Activated CD8-positive, alpha-beta T cell treated with anti-CD3 and anti-CD28 coated beads for 36 hours (primary cell): ENCODE results near the gene TFAP2B. TPM values are rescaled to one million over a fixed set of nuclear protein-coding genes. Genes with fewer than 3 reads are reported as not detected.
A peak's percentile ranks its signal among the peaks of the same experiment; 100 is the strongest.

ENCODE experiments used
- ATAC-seq: fragments of 200-7000 bp; cut with Tn5 transposase; one replicate; pipeline ENCODE4 v1.10.0; 2021; ENCODE audit warnings: mild to moderate bottlenecking, moderate library complexity
- CTCF ChIA-PET: fragments of 350-600 bp; sonication (Branson Sonifier 250); formaldehyde crosslinking; loops from one replicate; lab custom pipeline; 2021; ENCODE audit warnings: antibody characterized with exemption; lab: Charles Lee
- POLR2A ChIA-PET: fragments of 350-600 bp; sonication (Branson Sonifier 250); formaldehyde crosslinking; loops from one replicate; lab custom pipeline; 2021; ENCODE audit warnings: antibody characterized with exemption; lab: Charles Lee
- DNase-seq: peaks from one replicate; pipeline ENCODE4 v3.0.0-alpha.2; 2020
- H3K27ac Mint-ChIP-seq: one replicate; pipeline ENCODE4 v1.8.0; 2021; ENCODE audit warnings: mild to moderate bottlenecking, mixed read lengths
- H3K27me3 Mint-ChIP-seq: one replicate; pipeline ENCODE4 v1.8.0; 2021; ENCODE audit warnings: mixed read lengths
- H3K36me3 Mint-ChIP-seq: one replicate; pipeline ENCODE4 v1.8.0; 2021; ENCODE audit warnings: low read depth, mixed read lengths
- H3K4me1 Mint-ChIP-seq: one replicate; pipeline ENCODE4 v1.8.0; 2021; ENCODE audit warnings: low read depth, mixed read lengths
- H3K4me3 Mint-ChIP-seq: one replicate; pipeline ENCODE4 v1.8.0; 2021; ENCODE audit warnings: mild to moderate bottlenecking, moderate library complexity, mixed read lengths
- H3K9me3 Mint-ChIP-seq: one replicate; pipeline ENCODE4 v1.8.0; 2021; ENCODE audit warnings: mixed read lengths
- intact Hi-C: fragments of 100-400 bp; cut with micrococcal nuclease; formaldehyde crosslinking; loops from one replicate; pipeline ENCODE4 v1.10.0; 2022
- total RNA-seq, 2 experiments: library from RNA; stranded (reverse); gene quantifications; one replicate each; pipeline ENCODE4 v1.2.3, GENCODE V29; 2021
- TF ChIP-seq, protein P1 (sequence below): fragments of 200-600 bp; IDR thresholded peaks from one replicate; pipeline ENCODE4 v1.8.0; 2022; ENCODE audit warnings: antibody characterized with exemption, mild to moderate bottlenecking

TFAP2B gene
- total RNA-seq, 2 experiments from 2014 or later, result not detected

DNA sequence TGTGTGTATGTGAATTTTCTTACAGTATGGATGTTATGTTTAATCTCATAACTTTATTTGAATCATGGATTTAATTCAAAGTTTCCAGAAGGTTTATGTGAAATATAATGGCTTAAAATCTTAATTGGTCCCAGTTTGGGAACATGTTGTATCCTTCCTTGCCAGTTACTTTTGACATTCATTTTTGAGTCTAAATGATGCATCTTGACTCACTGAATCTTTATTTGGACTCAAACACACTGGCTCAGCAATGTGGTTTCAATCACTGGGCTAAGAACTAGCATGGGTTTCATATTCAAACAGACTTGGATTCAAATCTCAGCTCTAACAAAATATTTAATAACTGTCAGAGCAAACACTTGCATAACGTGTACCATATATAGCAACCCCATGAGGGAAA lies 25.9 kb upstream of the TFAP2B start:
- no peak overlapping the region for H3K27ac Mint-ChIP-seq

DNA sequence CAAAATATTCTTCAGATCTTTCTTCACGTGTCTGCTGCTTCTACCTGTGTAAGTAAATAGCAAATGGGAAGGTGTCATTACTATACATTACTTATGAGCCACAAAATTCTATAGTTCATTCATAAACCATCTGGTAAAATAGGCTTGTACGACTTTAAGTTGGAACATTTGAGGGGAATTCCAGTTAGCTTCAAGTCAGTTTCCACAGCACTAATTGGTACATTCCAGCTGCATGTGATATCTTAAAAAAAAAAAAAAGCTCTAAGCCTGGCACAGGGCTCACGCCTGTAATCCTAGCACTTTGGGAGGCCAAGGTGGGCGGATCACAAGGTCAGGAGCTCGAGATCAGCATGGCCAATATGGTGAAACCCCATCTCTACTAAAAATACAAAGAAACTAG lies 23.1 kb upstream of the TFAP2B start:
- Mint-ChIP-seq H3K27me3 (no peaks in the 10 kb centered on the region), H3K4me3 (no peak overlapping the region), H3K9me3 (no peaks in the 10 kb centered on the region), H3K27ac (no peak overlapping the region), H3K36me3 (no peaks in the 10 kb centered on the region), H3K4me1 (peaks cover 2% of the 10 kb centered on the region)
- intact Hi-C loops, result no loop called here
- DNase-seq (no peak), ATAC-seq (no peak)
- CTCF ChIA-PET, result no interaction called here
- POLR2A ChIA-PET, result no interaction called here
- TF ChIP-seq, protein P1, sequence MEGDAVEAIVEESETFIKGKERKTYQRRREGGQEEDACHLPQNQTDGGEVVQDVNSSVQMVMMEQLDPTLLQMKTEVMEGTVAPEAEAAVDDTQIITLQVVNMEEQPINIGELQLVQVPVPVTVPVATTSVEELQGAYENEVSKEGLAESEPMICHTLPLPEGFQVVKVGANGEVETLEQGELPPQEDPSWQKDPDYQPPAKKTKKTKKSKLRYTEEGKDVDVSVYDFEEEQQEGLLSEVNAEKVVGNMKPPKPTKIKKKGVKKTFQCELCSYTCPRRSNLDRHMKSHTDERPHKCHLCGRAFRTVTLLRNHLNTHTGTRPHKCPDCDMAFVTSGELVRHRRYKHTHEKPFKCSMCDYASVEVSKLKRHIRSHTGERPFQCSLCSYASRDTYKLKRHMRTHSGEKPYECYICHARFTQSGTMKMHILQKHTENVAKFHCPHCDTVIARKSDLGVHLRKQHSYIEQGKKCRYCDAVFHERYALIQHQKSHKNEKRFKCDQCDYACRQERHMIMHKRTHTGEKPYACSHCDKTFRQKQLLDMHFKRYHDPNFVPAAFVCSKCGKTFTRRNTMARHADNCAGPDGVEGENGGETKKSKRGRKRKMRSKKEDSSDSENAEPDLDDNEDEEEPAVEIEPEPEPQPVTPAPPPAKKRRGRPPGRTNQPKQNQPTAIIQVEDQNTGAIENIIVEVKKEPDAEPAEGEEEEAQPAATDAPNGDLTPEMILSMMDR, result no peak

More for the DNA sequence above, 25.9 kb upstream of the TFAP2B start:
- CTCF ChIA-PET, result no interaction called here
- intact Hi-C loops, result no loop called here
- peaks cover 2% of the 10 kb centered on the region for H3K4me1 Mint-ChIP-seq
- H3K36me3 Mint-ChIP-seq, result no peaks in the 10 kb centered on the region
- H3K4me3 Mint-ChIP-seq, result no peak overlapping the region
- no peaks in the 10 kb centered on the region for H3K27me3 Mint-ChIP-seq
- no peaks in the 10 kb centered on the region for H3K9me3 Mint-ChIP-seq
- no peak for DNase-seq
- TF ChIP-seq, protein P1, result no peak
- ATAC-seq, result no peak
- POLR2A ChIA-PET, result no interaction called here

DNA sequence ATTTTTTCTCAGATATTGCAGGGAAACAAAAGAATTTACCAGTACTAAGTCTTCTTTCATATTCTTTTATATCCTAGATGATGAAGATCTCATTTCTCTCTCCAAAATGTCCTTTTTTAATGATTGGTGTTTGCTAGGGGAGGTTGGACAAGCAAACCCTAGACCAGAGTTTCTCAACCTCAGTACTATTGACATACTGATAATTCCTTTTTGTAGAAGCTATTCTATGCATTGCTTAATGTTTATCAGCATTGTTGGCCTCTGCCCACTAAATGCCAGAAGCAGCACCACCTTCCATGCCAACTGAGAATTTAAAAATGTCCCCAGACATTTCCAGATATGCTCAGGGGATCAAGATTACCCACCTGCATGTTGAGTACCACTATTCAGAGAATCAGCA lies 14.4 kb upstream of the TFAP2B start:
- Mint-ChIP-seq H3K27me3 (no peaks in the 10 kb centered on the region), H3K4me3 (no peak overlapping the region), H3K9me3 (peaks cover 2% of the 10 kb centered on the region), H3K4me1 (no peaks in the 10 kb centered on the region), H3K27ac (no peak overlapping the region), H3K36me3 (no peaks in the 10 kb centered on the region)
- TF ChIP-seq, protein P1, result no peak
- intact Hi-C loops, result no loop called here
- DNase-seq (no peak), ATAC-seq (no peak)
- ChIA-PET CTCF (no interaction called here), POLR2A (no interaction called here)

DNA sequence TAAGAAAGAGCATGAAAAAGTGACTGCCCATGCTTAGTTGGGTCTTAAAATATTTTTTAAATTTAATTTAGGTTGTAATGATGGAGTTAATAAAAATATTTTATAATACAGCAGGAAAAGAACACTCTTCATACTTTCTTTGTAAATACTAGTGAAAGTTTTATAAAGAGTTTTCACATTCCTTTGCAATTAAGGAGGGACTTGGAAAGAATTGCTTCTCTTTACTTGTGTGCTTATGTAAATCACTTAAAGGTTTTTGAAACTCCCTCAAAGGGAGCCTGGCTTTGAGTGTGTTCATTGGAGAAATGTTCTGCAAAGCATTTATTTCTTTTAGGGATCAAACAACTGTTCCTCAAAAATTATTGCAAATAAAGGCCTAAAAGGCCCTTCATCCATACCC lies 11.6 kb upstream of the TFAP2B start:
- intact Hi-C loops, result no loop called here

DNA sequence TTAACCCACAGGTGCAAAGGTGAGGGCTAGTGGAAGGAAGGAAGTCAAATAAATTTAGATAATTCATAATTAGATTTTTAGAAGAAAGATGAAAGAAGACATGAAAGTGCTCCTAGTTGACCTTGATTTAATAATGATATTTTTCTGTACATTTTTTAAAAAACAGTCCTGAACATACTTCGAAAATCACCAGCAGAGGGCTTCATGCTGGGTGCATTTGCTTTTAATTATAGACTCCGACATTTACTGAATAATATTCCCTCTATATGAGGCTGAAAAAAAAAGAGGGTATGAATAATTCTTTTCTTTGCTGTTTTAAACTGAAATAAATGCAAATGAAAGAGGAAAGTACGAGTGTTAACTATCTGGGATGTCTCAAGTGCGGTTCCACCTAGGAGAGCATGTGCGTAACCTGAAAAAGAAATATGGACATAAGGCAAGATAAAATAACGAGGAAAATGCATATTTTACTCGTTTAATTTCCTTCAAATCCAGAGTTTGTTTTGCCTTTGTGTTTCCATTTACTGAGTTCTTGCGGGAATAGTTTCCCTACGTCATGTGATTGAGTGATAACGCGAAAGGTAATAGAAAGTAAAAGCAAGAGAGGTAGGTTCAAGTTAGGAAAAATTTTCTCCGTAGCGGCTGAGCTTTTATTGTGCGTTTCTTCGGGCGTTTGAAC lies 3.1 kb upstream of the TFAP2B start:
- intact Hi-C loops, result loop anchor here (5.0 to 10.0 kb wide), 3 partner anchors 91 to 1209 kb away; no protein-coding TSS in a partner anchor
- peaks cover 10% of the 10 kb centered on the region for H3K4me1 Mint-ChIP-seq
- H3K9me3 Mint-ChIP-seq, result no peaks in the 10 kb centered on the region
- H3K27ac Mint-ChIP-seq, result no peak overlapping the region
- POLR2A ChIA-PET, result no interaction called here
- no peaks in the 10 kb centered on the region for H3K36me3 Mint-ChIP-seq
- H3K27me3 Mint-ChIP-seq, result peaks cover 50% of the 10 kb centered on the region
- ATAC-seq (no peak), DNase-seq (no peak)
- CTCF ChIA-PET, result interaction anchor here (0.9 to 1.6 kb wide), 6 partner anchors 16 to 1205 kb away, joined by 3 to 6 read pairs (median 4); no protein-coding TSS in a partner anchor
- TF ChIP-seq, protein P1, result no peak
- H3K4me3 Mint-ChIP-seq, result peak overlapping the region; percentile 79

More for the DNA sequence above, 11.6 kb upstream of the TFAP2B start:
- TF ChIP-seq, protein P1, result no peak
- H3K36me3 Mint-ChIP-seq, result no peaks in the 10 kb centered on the region
- CTCF ChIA-PET, result no interaction called here
- no peak overlapping the region for H3K27ac Mint-ChIP-seq
- POLR2A ChIA-PET, result no interaction called here
- peaks cover 2% of the 10 kb centered on the region for H3K9me3 Mint-ChIP-seq
- no peak for ATAC-seq
- no peak overlapping the region for H3K4me3 Mint-ChIP-seq
- H3K27me3 Mint-ChIP-seq, result no peaks in the 10 kb centered on the region
- no peak for DNase-seq
- no peaks in the 10 kb centered on the region for H3K4me1 Mint-ChIP-seq
